MV-4-11 (cell line): ENCODE data around the gene PELI2.

Experiments used
- DNase-seq: peaks from one replicate; lab custom pipeline; 2025; lab: John Stamatoyannopoulos, UW

PELI2 gene

DNA sequence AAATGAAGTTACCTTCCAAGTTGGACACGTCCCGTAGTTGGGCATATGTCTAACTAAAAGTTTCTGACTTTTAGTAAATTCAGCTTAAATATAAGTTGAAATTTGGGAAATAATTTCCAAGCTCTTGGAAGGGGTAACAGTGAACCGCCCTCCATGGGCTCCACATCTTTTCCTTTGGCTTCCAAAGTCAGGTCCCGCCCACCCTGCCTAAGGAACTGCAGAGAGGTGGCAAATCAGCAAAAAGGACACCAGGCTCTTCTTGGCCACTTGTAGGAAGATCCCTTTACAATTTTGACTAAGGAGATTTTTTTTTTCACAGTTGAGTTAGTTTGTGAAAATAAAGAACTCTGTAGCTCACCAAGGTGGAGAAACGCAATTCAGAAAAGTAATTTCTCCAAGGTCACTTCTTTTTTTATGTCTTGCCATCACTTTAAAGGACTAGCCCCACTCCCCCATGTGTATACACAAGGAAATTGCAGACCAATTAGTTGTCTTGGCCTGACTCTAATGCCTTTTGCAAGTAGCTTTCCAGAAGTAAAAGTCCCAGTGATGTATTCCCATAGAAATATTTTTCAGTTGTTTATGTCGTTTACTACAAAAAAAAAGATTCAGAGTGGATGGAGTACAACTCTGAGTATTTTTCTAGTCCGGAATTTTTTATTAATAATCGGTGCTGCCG, 181.2 kb downstream of the PELI2 start:
- DNase-seq, result no peak

DNA sequence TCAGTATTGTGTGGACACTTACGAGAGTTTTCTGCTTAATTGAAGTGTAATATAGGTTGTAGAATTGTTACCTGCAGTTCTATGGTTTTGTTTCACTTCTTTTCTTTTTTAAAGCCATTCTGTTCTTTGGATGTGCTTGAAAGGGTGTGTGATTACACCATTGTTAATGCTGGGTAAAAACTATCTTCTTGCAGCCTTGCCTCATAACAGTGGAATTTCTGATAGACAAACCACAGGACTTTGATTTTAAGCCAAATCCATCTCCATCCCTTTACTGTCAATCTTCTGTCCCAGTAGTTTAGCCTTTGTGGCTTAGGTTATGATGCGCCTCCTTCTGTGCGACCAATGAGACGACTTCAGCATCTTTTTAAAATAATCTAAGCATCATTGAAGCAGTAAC, 182.3 kb downstream of the PELI2 start:
- no peak for DNase-seq

DNA sequence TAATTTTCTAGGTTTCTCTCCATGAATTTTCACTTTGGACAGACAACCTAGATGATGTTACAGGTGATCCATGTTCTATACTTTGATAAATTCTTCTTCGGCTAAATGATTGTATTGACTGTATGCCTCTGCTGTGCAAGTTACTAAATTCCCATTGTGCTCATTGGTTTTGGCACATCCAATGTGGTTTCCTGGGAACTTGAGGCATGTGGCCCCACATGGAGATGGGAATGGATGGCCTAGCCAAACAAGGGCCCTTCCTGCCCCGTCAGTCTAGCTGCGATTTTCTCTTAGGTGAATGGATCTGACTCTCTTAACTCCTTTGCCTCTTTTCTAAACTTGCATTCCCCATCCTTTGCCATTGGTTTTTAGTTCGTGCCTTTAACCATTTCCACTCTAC, 186.2 kb downstream of the PELI2 start:
- DNase-seq, result no peak

DNA sequence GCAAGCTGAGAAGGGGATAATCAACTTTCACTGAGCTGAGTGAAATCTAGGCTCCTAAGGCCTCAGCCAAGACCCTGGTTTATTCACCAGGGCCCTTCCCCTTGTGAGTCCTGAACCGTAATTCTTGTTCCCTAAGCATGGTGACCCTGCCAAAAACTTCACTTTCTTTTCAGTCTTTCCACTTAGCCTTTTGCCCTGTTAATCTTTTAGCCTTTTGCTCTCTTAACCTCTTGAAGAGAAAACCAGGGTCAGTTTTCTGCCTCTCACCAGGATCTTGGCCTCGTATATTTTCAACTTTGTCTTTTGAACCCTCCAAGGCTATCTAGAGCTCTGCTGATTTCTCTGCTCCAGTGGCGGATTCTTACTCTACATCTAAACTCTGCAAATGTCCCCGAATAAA, 191.0 kb downstream of the PELI2 start:
- no peak for DNase-seq

DNA sequence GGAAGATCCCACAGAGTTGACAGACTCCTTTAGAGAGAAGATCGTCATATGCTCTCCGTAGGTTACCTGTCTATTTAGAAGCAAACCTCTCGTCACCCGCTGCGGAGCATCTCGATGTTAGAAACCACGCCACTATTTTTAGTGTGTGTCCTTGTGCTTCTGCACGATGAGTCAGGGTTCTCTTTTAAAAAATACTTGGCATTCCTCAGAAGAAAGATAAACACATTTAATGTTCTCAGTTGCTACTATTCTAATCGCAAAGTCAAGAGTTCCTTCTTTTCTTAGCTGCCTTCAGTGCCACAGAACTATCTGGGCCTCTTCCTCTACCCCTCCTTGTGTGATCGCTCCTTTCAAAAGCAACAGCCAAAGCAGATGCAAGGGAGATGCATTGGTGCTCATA, 192.4 kb downstream of the PELI2 start:
- no peak for DNase-seq

DNA sequence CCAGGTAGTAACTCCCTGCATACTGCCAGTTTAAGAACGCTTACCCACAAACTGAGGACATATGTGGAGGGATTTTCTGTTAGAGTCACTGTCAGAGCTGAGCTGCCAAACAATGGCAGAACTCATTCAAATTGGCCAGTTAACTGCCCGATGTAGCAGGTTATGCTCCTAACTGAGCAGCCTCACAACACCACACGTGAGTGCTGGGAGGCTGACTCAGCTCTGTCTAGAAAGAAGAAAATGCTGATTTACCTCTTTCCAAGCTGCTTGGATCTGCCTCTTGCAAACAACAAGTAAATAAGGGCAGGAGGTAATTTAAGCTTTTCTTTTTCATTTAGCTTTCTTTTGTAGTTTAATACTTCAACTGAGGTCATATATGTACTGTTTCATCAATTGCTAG, 195.6 kb downstream of the PELI2 start:
- DNase-seq, result no peak

DNA sequence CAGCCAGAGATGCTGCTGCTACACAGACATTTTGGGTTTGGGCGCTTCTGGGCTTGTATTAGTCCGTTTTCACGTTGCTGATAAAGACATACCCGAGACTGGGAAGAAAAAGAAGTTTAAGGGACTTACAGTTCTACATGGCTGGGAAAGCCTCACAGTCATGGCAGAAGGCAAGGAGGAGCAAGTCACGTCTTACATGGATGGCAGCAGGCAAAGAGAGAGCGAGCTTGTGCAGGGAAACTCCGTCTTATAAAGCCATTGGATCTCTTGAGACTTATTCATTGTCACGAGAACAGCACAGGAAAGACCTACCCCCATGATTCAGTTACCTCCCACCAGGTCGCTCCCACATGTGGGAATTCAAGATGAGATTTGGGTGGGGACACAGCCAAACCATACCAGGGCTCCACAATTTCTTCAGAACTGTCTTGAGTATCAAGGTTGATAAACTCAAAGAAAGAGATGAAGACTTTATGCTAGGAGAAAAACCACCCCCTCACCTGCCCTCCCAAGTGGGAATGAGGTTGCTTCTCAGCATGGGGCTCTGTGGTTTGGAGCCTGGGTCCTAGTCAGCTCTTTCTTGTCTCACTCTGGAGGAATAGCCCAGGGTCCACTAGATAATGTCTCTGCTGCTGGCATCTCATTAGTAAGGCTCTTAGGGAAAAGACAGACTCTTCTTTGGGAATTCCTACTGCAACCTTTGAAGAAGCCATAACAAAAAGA, 200.3 kb downstream of the PELI2 start:
- DNase-seq, result no peak

DNA sequence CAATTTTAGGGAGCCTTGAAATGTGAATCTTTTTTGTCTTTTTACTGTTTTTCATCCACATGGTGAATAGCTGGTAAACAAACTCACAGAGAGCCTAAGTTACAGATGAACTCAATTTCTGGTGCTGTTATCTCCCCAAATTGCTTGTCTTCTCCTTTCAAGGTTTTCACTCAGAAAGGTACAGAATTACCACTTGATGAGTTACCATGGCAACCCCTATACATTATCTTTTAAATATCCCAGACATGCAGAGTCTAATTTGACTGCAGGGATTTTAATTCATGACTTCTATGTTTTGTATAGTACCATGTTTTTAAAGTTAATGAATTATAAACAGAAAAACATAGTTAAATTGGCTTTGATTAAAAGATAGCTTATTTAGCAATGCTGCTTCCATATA, 203.7 kb downstream of the PELI2 start:
- DNase-seq, result no peak

DNA sequence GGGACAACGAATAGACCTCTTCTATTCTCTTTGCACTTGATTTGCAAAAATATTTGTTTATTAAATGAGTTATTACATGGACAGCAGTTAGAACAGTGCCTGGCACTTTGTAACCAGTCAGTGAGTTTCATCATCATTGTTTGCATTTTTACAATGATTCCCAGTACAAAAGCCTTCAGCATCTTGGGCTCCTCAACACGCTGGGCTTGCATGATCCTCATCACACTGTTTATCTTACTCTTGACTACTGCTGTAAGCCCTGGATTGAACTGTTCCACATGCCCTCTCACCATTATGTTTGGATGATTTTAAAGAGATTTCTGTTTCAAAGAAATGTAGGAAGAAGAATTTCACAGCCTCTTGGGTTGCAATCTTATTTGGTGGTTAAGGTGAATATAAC, 204.3 kb downstream of the PELI2 start:
- DNase-seq, result no peak

DNA sequence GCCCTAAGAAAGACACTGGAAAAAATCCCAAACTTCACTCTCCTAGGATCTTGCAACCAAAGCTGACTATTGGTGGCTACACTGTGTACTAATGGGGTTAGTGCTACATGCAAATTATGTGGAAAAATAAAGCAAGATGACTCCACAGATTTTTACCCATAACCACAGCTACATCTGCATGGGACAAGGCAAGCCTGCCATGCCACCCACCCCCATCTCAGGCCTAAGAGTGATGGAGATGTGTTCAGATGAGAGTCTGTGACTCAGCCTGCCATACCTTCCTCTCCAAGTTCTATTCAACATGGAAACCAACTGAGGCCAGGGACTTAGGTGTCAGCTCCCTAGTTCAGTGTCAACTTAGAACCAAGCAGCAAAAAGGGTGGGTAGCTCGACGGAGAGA, 206.2 kb downstream of the PELI2 start:
- DNase-seq, result no peak

DNA sequence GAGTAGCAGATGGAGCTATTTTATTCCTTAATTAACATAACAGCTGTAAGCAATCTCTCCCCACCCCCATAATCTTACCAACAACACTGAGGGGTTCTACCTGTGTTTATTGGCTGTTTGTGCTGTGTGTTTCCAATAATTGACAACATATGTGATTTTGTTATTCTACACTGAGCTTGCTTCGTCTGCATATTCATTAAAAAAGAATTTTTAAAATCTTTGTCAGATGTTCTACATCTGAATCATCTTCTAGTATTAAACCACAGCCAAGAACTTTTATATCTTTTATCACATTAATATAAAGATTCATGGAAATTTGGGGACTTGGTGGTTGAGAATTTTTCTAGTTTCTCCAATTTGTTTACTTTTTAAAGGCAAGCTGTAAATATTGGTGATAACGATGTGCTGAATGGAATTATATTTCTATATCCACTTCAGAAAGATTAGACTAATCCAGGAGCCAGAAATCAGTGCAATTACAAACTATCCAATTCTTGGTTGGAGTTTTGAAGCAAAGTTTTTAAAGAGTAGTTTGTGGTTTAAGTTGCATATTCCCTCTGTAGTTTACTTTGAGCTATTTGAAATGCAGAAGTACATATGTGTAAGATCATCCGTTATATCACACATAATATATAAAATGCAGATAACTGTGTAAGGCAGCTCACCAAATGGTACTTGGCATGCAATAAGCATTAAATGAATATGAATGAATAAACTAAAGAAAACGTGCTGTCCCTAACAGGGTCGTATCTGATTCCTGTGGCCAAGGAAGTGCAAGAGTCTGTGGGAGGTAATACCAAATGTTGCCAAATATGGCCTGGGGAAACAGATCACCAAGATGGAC, 206.9 kb downstream of the PELI2 start:
- DNase-seq, result no peak

DNA sequence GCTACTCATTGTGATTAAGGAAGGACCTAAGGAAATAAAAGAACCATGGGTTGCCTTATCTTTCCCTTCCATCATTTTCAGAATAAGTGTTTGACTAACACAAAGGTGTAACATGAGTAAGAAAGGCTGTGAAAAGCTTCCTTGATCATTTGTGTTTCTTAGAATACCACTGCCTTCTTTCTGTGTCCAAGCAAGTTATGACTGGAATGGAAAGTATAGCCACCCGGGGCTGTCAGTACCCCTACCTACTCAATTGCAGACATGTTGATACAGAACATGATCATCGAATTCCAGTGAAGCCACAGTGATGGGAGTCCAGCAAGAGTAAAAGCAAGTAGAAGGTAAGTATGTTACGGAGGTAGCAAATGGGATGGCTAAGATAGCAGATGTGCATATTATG, 209.8 kb downstream of the PELI2 start:
- no peak for DNase-seq

DNA sequence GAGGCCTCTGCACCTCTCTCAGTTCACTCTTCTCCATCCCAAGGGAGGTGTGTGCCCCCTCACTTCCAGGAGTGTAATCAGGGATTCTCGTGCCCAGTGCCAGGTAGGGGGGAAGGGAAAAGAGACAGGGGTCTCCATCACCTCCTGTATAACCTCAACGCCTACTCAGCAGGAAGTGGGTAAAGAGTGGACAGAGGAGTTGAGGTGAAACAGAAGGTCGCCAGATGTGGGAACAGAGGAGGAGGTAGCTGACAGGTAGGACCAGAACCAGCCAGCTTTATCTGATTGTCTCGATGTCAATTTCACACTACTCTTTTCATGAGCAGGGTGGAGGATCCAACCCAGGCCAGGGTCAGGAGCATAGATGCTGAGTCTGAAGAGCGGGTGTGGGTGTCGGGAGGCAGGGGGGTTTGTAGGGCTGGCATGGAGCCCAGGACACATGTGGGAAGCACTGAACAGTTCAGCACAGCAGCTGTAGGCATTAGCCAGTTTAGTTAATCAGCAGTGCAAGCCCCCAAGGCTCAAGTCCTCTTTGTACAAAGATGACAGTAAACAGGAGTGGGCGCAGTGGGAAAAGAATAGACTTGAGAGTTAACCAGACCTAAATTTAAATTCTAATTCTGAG, 213.5 kb downstream of the PELI2 start:
- DNase-seq, result no peak

DNA sequence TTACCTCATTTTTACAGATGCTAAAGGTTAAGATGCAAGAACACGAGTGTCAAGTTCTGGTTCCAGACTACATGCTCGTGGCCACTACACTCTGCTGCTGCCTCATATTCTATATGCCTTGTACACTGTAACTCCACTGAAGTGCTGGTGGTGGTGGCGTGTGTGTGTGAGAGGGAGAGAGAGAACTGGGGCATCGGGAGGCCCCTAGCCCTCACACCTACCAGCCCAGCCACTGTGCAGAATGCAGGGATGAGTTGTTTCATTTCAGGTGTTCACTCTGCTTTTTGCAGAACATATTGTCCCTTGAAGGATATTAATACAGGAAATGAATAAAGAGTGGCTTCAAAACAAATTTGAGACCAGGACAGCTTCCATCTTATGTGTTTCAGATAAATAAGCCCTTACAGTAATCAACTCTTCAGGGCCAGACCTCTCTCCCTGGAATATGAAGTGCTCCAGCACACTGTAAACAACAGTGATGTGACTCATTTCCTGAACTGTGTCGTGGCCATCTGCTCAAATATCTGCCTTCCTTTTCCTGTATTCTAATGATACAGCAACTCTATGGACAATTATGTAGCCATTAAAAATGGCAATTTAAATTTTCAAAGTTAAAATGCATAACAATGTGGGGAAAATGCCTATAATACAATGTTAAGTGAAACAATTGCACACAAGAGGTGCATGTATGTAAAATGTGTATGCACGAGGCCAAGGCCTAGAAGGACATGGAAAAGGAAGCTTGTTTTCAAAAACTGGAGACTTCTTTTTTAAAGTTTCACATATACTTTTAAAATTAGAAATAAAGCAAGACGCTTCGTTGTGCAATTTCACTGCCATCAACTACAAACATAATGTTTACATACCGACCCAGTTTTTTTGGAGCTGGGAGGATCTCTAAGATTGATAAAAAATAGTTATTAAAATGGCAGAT, 215.4 kb downstream of the PELI2 start:
- DNase-seq, result peak; percentile 78

DNA sequence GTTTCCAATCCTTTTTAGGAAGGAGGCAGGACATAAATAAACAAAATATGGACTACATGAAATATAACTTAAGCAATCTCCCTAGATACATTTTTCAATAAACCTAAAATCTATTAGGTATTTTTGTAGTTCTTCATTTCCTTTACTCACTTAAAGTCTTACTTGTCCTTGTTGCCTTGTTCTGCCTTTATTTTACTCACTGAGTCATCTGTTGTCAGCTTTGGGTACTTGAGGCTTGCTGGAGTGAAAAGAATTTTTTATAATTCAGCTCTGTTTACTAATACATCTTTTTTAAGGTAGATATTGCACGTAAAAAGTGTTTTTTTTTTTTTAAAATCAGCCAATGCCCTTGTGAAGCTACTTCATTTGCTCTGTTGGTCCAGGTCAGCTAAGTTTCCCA, 216.2 kb downstream of the PELI2 start:
- DNase-seq, result peak; percentile 15

DNA sequence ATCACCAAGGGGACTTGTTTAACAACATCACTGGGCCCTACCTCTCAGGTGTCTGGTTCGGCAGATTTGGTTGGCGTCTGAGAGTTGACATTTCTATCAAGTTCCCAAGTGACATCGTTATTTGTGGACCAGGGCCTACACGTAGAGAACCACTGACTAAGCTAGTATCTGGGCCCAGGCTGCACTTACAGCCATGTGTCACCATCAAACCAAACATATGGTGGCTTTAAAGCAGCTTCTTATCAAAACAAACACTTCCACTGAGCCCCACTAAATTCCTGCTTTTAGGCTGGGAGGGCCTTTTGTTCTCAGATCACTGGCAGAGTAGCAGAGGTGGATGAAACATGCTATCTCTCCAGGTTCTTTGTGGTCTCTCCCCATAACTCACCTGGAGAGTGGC, 220.5 kb downstream of the PELI2 start:
- no peak for DNase-seq

DNA sequence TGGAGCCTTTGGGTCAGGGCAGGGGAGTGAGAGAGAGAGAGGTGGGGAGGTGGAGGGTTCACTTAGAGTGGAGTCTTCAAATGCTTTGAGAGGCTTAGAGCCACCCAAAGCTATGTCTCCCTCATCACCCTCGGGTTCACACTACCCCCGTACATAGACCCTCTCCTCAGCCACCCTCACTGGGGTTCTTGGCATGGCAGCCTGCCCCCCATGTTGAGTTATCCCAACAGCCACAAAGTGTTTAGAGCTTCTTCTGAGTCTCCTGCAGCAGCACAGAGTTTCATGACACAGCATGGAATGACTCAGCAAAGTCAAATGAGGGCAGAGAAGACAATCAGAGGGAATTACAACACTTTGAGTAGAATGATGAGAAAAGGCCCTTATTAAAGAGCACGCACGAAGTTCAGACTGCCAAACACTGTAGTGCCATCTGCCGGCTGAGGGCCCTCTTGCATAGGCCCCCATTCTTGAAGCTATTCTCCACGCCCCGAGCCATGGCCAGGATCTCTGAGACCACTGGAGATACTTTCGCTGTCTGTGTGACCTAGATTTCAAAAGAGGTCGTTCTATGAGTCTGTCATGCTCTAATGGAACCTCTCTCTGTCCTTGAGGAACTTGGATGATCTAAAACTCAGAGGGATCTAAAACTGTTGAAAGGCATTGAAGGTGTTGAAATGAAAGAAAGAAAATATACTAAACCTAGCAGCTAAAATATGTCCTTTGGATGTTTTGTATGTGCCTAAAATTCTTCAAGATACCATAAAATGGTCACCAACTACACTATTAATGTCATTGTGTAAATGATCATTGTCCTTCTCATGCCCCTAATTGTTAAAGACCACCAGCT, 221.9 kb downstream of the PELI2 start:
- peak; percentile 95 for DNase-seq

DNA sequence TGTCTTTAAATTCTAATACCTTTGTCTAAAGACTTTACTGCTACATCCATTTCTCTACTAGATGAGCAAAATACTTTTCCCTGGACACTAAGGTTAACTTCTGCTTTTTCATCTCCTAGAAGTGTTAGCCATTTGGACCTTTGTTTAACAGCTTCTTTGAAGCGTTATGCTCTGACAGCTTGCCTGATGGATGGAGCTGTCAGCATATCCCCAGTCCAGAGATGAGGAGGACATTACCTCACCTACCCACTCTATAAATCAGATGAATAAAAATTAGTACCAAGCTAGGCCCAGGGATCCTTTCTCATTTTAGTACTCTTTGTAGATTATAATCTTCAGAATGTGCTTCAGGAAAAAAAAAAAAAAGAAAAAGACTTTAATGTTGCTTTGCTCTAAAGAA, 222.7 kb downstream of the PELI2 start:
- no peak for DNase-seq

DNA sequence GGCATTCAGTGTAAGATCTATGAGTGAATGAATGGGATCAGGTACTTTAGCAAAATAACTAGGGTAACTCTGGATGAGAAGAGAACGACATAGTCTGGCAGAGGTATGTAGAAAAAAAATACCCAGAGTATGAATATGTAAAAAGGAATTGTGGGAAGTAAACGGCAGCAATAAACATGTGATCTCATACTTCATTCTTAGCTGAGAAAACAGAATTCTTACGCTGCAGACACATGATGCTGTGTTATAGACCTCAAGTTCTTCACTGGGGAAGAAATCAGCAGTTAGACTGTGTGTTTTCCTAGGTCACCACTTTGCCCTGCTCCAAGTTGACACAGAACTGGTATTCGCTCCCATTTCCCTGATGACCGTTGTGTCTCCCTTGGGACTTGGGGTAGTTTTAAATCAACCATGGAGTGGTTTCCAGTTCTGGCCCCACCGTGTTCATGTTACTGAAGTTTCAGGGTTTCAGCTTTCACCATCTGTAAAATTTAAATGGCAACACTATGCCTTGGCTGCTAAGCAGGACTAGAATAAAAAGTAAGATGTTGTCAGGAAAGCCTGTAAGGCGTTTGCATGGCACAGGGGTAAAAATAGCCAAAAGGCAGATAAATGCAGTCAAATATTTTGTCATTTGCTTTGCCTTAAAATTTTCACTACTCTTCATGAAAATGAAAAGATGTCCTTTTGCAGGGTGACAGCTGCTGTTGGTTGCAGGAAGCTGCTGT, 223.7 kb downstream of the PELI2 start:
- DNase-seq, result no peak

DNA sequence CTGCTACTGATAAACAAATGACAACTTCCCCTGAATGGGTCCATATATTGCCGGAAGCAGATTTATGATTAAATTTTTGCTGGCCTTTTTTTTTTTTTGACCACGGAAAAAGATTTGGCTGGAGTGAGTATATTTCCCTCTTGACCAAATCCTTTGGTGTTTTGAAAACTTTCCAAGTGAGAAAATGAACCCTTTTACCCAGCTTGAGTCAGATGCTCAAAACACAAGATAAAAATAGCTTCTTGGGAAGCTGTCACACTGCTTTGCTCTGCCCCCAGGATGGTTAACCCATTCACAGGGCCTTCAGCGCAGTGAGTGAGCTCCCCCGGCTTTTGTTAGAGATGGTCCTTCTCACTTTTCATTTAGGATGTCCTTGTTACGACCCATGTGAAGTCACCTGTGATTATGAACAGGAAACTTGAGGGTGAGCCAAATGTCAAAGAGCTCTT, 224.3 kb downstream of the PELI2 start:
- no peak for DNase-seq
